K562 (cell line): Measurements from ENCODE around the gene HLA-B. TPM values are rescaled to one million over a fixed set of nuclear protein-coding genes. Genes with fewer than 3 reads are reported as not detected.

Experiments
- ELF4 ChIP-seq: fragments of 450-650 bp; formaldehyde crosslinking; IDR thresholded peaks from 2 replicates; pipeline ENCODE4 v1.4.0; 2022; ENCODE audit warnings: missing genetic modification characterization
- NFIC ChIP-seq: fragments of 450-650 bp; IDR thresholded peaks from 2 replicates; pipeline ENCODE4 v1.6.1; 2017; ENCODE audit warnings: mild to moderate bottlenecking, inconsistent platforms
- NFYB ChIP-seq: IDR thresholded peaks from 2 replicates; pipeline ENCODE4 v1.6.1; 2011; ENCODE audit warnings: mild to moderate bottlenecking, moderate library complexity; ENCODE audit not compliant: insufficient read length; ENCODE audit errors: extremely low read depth
- NR4A1 ChIP-seq, 2 experiments: fragments of 250-450 bp in 1 of 2; fragments of 450-650 bp in 1 of 2; sonication (Bioruptor Pico) in 1 of 2; IDR thresholded peaks; 2 replicates each; pipeline versions ENCODE4 v1.4.0 to v1.6.1; 2016 to 2020; ENCODE audit warnings: mild to moderate bottlenecking in 2 of 2, missing compliant biosample characterization in 1 of 2, missing genetic modification characterization in 1 of 2, moderate library complexity in 1 of 2
- POLR3G ChIP-seq: IDR thresholded peaks from 2 replicates; pipeline ENCODE4 v1.6.1; 2011; ENCODE audit not compliant: insufficient read length, insufficient replicate concordance; ENCODE audit errors: extremely low read depth
- SLC30A9 ChIP-seq: fragments of 250-450 bp; sonication (Bioruptor Pico); IDR thresholded peaks from 2 replicates; pipeline ENCODE4 v1.8.0; 2022; ENCODE audit warnings: mild to moderate bottlenecking, moderate library complexity
- SP1 ChIP-seq: sonication (generic); formaldehyde crosslinking; IDR thresholded peaks from 2 replicates; pipeline ENCODE4 v1.8.1; 2022; ENCODE audit warnings: mild to moderate bottlenecking, missing genetic modification reagents
- ZC3H8 ChIP-seq: fragments of 450-650 bp; IDR thresholded peaks from 2 replicates; pipeline ENCODE4 v1.6.1; 2017
- ZNF583 ChIP-seq: fragments of 250-450 bp; sonication (Bioruptor Pico); IDR thresholded peaks from 2 replicates; pipeline ENCODE4 v1.4.0; 2020
- polyA plus RNA-seq, 8 experiments: library from polyadenylated mRNA; depleted of rRNA in 4 of 8; stranded (reverse) in 5 of 8; unstranded in 3 of 8; fragments of >200 nt; fragmentation: Nextera tagmentation in 2 of 8; fragmentation: Illumina TruSeq in 1 of 8; extraction: Ambion mirVana in 2 of 8; extraction: Trizol in 1 of 8; gene quantifications; 2 replicates each; pipeline versions ENCODE4 v1.2.1 to v1.2.3, GENCODE V29; 2011 to 2014; ENCODE audit warnings: inconsistent platforms in 1 of 8, missing spikeins in 1 of 8
- total RNA-seq, 7 experiments: library from RNA; depleted of rRNA in 6 of 7; stranded (reverse); fragments of >200 nt in 6 of 7; fragmentation: Illumina TruSeq in 2 of 7; extraction: Trizol in 2 of 7; gene quantifications; 2 replicates each; pipeline versions ENCODE4 v1.2.1 to v1.2.3, GENCODE V29; 2011 to 2021; ENCODE audit warnings: low replicate concordance in 1 of 7
- TF ChIP-seq, protein P1 (sequence below): fragments of 200-800 bp; sonication (Bioruptor generic); IDR thresholded peaks from 2 replicates; pipeline ENCODE4 v1.6.1; 2016; ENCODE audit warnings: missing genetic modification characterization, missing compliant biosample characterization
- TF ChIP-seq, protein P2 (sequence below): fragments of 450-650 bp; IDR thresholded peaks from 2 replicates; pipeline ENCODE4 v1.6.1; 2018; ENCODE audit warnings: mild to moderate bottlenecking, low read depth; ENCODE audit not compliant: partially characterized antibody
- TF ChIP-seq, protein P3 (sequence below): fragments of 250-450 bp; sonication (Bioruptor Pico); IDR thresholded peaks from 2 replicates; pipeline ENCODE4 v1.8.0; 2021; ENCODE audit warnings: moderate library complexity, mild to moderate bottlenecking, inconsistent platforms
- TF ChIP-seq, protein P4 (sequence below): fragments of 450-650 bp; IDR thresholded peaks from 2 replicates; pipeline ENCODE4 v1.6.1; 2016; ENCODE audit warnings: borderline replicate concordance
- TF ChIP-seq, protein P5 (sequence below): fragments of 450-650 bp; formaldehyde crosslinking; IDR thresholded peaks from 2 replicates; pipeline ENCODE4 v1.4.0; 2020; ENCODE audit warnings: mild to moderate bottlenecking, moderate library complexity

Gene HLA-B
- total and polyA plus RNA-seq, 9 of the 15 experiments (the other 6 are each of a cell fraction or from before 2014, with no cell fraction given) = 0.07 to 9.7 (median 0.65) TPM; not detected in 2

DNA sequence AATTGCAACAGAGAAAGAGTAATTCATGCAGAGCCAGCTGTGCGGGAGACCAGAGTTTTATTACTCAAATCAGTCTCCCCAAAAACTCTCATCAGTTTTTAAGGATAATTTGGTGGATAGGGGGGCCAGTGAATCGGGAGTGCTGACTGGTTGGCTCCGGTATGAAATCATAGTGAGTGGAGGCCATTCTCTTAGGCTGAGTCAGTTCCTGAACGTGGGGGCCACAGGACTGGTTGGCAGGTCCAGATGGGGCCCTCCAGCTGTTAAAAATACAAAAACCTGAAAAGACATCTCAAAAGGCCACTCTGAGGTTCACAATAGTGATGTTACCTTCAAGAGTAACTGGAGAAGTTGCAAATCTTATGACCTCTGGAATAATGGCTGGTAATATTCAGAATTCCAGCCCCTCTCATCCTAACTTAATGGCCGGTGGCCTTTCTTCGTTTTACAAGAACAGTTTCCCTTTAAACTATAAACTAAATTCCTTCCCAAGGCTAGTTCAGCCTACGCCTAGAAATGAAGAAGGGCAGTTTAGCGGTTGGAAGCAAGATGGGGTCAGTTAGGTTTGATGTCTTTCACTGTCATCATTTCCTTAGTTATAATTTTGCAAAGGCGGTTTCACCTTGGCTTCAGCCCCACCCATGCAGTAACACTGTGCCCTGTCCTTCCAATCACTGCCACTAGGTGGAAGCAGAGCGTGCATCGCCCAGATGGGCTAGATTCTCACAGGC is 39.6 kb upstream of the HLA-B start (continued):
- TF ChIP-seq, protein P1, sequence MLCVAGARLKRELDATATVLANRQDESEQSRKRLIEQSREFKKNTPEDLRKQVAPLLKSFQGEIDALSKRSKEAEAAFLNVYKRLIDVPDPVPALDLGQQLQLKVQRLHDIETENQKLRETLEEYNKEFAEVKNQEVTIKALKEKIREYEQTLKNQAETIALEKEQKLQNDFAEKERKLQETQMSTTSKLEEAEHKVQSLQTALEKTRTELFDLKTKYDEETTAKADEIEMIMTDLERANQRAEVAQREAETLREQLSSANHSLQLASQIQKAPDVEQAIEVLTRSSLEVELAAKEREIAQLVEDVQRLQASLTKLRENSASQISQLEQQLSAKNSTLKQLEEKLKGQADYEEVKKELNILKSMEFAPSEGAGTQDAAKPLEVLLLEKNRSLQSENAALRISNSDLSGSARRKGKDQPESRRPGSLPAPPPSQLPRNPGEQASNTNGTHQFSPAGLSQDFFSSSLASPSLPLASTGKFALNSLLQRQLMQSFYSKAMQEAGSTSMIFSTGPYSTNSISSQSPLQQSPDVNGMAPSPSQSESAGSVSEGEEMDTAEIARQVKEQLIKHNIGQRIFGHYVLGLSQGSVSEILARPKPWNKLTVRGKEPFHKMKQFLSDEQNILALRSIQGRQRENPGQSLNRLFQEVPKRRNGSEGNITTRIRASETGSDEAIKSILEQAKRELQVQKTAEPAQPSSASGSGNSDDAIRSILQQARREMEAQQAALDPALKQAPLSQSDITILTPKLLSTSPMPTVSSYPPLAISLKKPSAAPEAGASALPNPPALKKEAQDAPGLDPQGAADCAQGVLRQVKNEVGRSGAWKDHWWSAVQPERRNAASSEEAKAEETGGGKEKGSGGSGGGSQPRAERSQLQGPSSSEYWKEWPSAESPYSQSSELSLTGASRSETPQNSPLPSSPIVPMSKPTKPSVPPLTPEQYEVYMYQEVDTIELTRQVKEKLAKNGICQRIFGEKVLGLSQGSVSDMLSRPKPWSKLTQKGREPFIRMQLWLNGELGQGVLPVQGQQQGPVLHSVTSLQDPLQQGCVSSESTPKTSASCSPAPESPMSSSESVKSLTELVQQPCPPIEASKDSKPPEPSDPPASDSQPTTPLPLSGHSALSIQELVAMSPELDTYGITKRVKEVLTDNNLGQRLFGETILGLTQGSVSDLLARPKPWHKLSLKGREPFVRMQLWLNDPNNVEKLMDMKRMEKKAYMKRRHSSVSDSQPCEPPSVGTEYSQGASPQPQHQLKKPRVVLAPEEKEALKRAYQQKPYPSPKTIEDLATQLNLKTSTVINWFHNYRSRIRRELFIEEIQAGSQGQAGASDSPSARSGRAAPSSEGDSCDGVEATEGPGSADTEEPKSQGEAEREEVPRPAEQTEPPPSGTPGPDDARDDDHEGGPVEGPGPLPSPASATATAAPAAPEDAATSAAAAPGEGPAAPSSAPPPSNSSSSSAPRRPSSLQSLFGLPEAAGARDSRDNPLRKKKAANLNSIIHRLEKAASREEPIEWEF (CRISPR knock-in tag) = no peak
- TF ChIP-seq, protein P2, sequence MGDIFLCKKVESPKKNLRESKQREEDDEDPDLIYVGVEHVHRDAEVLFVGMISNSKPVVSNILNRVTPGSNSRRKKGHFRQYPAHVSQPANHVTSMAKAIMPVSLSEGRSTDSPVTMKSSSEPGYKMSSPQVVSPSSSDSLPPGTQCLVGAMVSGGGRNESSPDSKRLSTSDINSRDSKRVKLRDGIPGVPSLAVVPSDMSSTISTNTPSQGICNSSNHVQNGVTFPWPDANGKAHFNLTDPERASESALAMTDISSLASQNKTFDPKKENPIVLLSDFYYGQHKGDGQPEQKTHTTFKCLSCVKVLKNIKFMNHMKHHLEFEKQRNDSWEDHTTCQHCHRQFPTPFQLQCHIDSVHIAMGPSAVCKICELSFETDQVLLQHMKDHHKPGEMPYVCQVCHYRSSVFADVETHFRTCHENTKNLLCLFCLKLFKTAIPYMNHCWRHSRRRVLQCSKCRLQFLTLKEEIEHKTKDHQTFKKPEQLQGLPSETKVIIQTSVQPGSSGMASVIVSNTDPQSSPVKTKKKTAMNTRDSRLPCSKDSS = no peak
- TF ChIP-seq NFIC (no peak), SP1 (CRISPR knock-in tag) (peak; percentile 55), NR4A1 (CRISPR knock-in tag; IDR thresholded peaks at IDR 0.05) (no peak), NR4A1 (tag; IDR thresholded peaks at IDR 0.05) (peak; percentile 80), ZNF583 (CRISPR knock-in tag) (peak; percentile 68; the same call in 1 of the 2 replicates), ZC3H8 (no peak), NFYB (no peak), POLR3G (no peak), SLC30A9 (CRISPR knock-in tag) (no peak), ELF4 (CRISPR knock-in tag) (no peak)
- TF ChIP-seq, protein P3, sequence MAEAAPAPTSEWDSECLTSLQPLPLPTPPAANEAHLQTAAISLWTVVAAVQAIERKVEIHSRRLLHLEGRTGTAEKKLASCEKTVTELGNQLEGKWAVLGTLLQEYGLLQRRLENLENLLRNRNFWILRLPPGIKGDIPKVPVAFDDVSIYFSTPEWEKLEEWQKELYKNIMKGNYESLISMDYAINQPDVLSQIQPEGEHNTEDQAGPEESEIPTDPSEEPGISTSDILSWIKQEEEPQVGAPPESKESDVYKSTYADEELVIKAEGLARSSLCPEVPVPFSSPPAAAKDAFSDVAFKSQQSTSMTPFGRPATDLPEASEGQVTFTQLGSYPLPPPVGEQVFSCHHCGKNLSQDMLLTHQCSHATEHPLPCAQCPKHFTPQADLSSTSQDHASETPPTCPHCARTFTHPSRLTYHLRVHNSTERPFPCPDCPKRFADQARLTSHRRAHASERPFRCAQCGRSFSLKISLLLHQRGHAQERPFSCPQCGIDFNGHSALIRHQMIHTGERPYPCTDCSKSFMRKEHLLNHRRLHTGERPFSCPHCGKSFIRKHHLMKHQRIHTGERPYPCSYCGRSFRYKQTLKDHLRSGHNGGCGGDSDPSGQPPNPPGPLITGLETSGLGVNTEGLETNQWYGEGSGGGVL (CRISPR knock-in tag) = no peak
- TF ChIP-seq, protein P4, sequence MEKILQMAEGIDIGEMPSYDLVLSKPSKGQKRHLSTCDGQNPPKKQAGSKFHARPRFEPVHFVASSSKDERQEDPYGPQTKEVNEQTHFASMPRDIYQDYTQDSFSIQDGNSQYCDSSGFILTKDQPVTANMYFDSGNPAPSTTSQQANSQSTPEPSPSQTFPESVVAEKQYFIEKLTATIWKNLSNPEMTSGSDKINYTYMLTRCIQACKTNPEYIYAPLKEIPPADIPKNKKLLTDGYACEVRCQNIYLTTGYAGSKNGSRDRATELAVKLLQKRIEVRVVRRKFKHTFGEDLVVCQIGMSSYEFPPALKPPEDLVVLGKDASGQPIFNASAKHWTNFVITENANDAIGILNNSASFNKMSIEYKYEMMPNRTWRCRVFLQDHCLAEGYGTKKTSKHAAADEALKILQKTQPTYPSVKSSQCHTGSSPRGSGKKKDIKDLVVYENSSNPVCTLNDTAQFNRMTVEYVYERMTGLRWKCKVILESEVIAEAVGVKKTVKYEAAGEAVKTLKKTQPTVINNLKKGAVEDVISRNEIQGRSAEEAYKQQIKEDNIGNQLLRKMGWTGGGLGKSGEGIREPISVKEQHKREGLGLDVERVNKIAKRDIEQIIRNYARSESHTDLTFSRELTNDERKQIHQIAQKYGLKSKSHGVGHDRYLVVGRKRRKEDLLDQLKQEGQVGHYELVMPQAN = no peak
- TF ChIP-seq, protein P5, sequence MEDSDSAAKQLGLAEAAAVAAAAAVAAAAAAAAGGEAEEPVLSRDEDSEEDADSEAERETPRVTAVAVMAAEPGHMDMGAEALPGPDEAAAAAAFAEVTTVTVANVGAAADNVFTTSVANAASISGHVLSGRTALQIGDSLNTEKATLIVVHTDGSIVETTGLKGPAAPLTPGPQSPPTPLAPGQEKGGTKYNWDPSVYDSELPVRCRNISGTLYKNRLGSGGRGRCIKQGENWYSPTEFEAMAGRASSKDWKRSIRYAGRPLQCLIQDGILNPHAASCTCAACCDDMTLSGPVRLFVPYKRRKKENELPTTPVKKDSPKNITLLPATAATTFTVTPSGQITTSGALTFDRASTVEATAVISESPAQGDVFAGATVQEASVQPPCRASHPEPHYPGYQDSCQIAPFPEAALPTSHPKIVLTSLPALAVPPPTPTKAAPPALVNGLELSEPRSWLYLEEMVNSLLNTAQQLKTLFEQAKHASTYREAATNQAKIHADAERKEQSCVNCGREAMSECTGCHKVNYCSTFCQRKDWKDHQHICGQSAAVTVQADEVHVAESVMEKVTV = peak; percentile 4; the same call in 1 of the 2 replicates
